HUES48 (cell line): Measurements from ENCODE around the gene PSMD8.
A peak's percentile ranks its signal among the peaks of the same experiment; 100 is the strongest.

ENCODE experiments used
- H3K27ac ChIP-seq: one replicate; pipeline ENCODE4 v1.7.0; 2013; ENCODE audit warnings: low read depth, low read length, inconsistent platforms
- H3K27me3 ChIP-seq: 2 replicates; pipeline ENCODE4 v1.6.1; 2013; ENCODE audit warnings: mild to moderate bottlenecking, low read length; ENCODE audit not compliant: control insufficient read depth, insufficient read depth
- H3K36me3 ChIP-seq: 2 replicates; pipeline ENCODE4 v1.6.1; 2013; ENCODE audit warnings: low read length; ENCODE audit not compliant: control insufficient read depth, insufficient read depth
- H3K4me1 ChIP-seq: 2 replicates; pipeline ENCODE4 v1.6.1; 2013; ENCODE audit warnings: mild to moderate bottlenecking, low read length; ENCODE audit not compliant: control insufficient read depth, insufficient read depth
- H3K4me3 ChIP-seq: 2 replicates; pipeline ENCODE4 v1.5.1; 2013; ENCODE audit warnings: mild to moderate bottlenecking, low read depth, low read length
- H3K9ac ChIP-seq: 2 replicates; pipeline ENCODE4 v1.6.1; 2013; ENCODE audit warnings: mild to moderate bottlenecking, low read depth, low read length, moderate library complexity
- H3K9me3 ChIP-seq: 2 replicates; pipeline ENCODE4 v1.6.1; 2013; ENCODE audit warnings: low read length; ENCODE audit not compliant: control insufficient read depth, insufficient read depth

PSMD8 gene

GRCh38 chr19:38388349-38389100, 14.2 kb downstream of the PSMD8 start, which contains the start of gene SPRED3:
SPRED3 (plus strand) TSS chr19:38388697; CDS start chr19:38390303, 1,606 bp downstream.
- H3K9ac ChIP-seq, result peak within 1 kb of the TSS; percentile 77

GRCh38 chr19:38389101-38389925, 14.9 kb downstream of the PSMD8 start:
- Histone ChIP-seq H3K9ac (peak overlapping the region; percentile 77), H3K27ac (peak overlapping the region; percentile 91), H3K9me3 (no peaks in the 10 kb centered on the region), H3K4me3 (peak overlapping the region; percentile 93), H3K4me1 (peaks cover 15% of the 10 kb centered on the region), H3K27me3 (peaks cover 7% of the 10 kb centered on the region), H3K36me3 (peaks cover 11% of the 10 kb centered on the region)

More at GRCh38 chr19:38388349-38389100, 14.2 kb downstream of the PSMD8 start, which contains the start of gene SPRED3:
- peaks cover 15% of the 10 kb centered on the region for H3K4me1 ChIP-seq
- H3K36me3 ChIP-seq, result peaks cover 16% of the 10 kb centered on the region
- peaks cover 7% of the 10 kb centered on the region for H3K27me3 ChIP-seq
- H3K27ac ChIP-seq, result peak within 1 kb of the TSS; percentile 91
- H3K9me3 ChIP-seq, result no peaks in the 10 kb centered on the region
- peak within 1 kb of the TSS; percentile 93 for H3K4me3 ChIP-seq

- H3K9ac ChIP-seq, result no peak overlapping the region
- peak overlapping the region; percentile 91 for H3K27ac ChIP-seq
- H3K4me1 ChIP-seq, result peaks cover 18% of the 10 kb centered on the region
- H3K4me3 ChIP-seq, result peak overlapping the region; percentile 93
- H3K36me3 ChIP-seq, result peaks cover 11% of the 10 kb centered on the region
- no peaks in the 10 kb centered on the region for H3K9me3 ChIP-seq
- H3K27me3 ChIP-seq, result peaks cover 13% of the 10 kb centered on the region
These were observed 15.9 kb downstream of the PSMD8 start for GRCh38 chr19:38389957-38390924.

GRCh38 chr19:38391911-38392464, 17.6 kb downstream of the PSMD8 start:
- no peaks in the 10 kb centered on the region for H3K9me3 ChIP-seq
- H3K36me3 ChIP-seq, result peaks cover 11% of the 10 kb centered on the region
- H3K4me1 ChIP-seq, result peaks cover 10% of the 10 kb centered on the region
- H3K4me3 ChIP-seq, result no peak overlapping the region
- H3K9ac ChIP-seq, result no peak overlapping the region
- peaks cover 23% of the 10 kb centered on the region for H3K27me3 ChIP-seq
- H3K27ac ChIP-seq, result no peak overlapping the region

GRCh38 chr19:38392707-38393308, 18.4 kb downstream of the PSMD8 start:
- Histone ChIP-seq H3K4me1 (peaks cover 10% of the 10 kb centered on the region), H3K27ac (no peak overlapping the region), H3K4me3 (no peak overlapping the region), H3K27me3 (peaks cover 32% of the 10 kb centered on the region), H3K9me3 (no peaks in the 10 kb centered on the region), H3K9ac (no peak overlapping the region), H3K36me3 (peaks cover 11% of the 10 kb centered on the region)

- H3K4me1 ChIP-seq, result peaks cover 10% of the 10 kb centered on the region
- H3K27ac ChIP-seq, result no peak overlapping the region
- no peak overlapping the region for H3K9ac ChIP-seq
- peaks cover 46% of the 10 kb centered on the region for H3K27me3 ChIP-seq
- peaks cover 11% of the 10 kb centered on the region for H3K36me3 ChIP-seq
- no peaks in the 10 kb centered on the region for H3K9me3 ChIP-seq
- peak overlapping the region; percentile 51 for H3K4me3 ChIP-seq
These were observed 20.1 kb downstream of the PSMD8 start for GRCh38 chr19:38394488-38394887.

GRCh38 chr19:38395381-38396114, 21.2 kb downstream of the PSMD8 start:
- H3K9ac ChIP-seq, result no peak overlapping the region
- no peak overlapping the region for H3K27ac ChIP-seq
- no peaks in the 10 kb centered on the region for H3K9me3 ChIP-seq
- peak overlapping the region; percentile 51 for H3K4me3 ChIP-seq
- peaks cover 11% of the 10 kb centered on the region for H3K36me3 ChIP-seq
- peaks cover 56% of the 10 kb centered on the region for H3K27me3 ChIP-seq
- H3K4me1 ChIP-seq, result peaks cover 10% of the 10 kb centered on the region

GRCh38 chr19:38399081-38399480, 24.7 kb downstream of the PSMD8 start:
- peaks cover 4% of the 10 kb centered on the region; the same call in 1 of the 2 replicates for H3K4me1 ChIP-seq
- H3K4me3 ChIP-seq, result no peak overlapping the region
- H3K9me3 ChIP-seq, result no peaks in the 10 kb centered on the region
- H3K27me3 ChIP-seq, result peaks cover 70% of the 10 kb centered on the region
- no peak overlapping the region for H3K27ac ChIP-seq
- H3K36me3 ChIP-seq, result no peaks in the 10 kb centered on the region
- H3K9ac ChIP-seq, result no peak overlapping the region

- no peaks in the 10 kb centered on the region for H3K9me3 ChIP-seq
- H3K4me1 ChIP-seq, result peaks cover 4% of the 10 kb centered on the region; the same call in 1 of the 2 replicates
- H3K27ac ChIP-seq, result no peak overlapping the region
- no peak overlapping the region for H3K4me3 ChIP-seq
- peaks cover 70% of the 10 kb centered on the region for H3K27me3 ChIP-seq
- H3K36me3 ChIP-seq, result no peaks in the 10 kb centered on the region
- H3K9ac ChIP-seq, result no peak overlapping the region
These were observed 25.2 kb downstream of the PSMD8 start for GRCh38 chr19:38399537-38399936.
